ENCODE data around the gene GPC5. TPM values are rescaled to one million over a fixed set of nuclear protein-coding genes. Genes with fewer than 3 reads are reported as not detected.
"Not testable (repeated sequence)": the region's sequence is repeated elsewhere in the genome, so short reads cannot be mapped to it uniquely, and the experiment has no call there.

GPC5 gene
- total RNA-seq, 1 donor: not detected

- no peak for TF ChIP-seq CTCF (IDR thresholded peaks at IDR 0.05; ENCODE audit: insufficient read depth, low read depth, low read length)
- no peak for DNase-seq (ENCODE audit: low read depth)
- H3K4me3 ChIP-seq (ENCODE audit: low read depth, low read length): no peak overlapping the region
Observed at GRCh38 chr13:91879360-91879759, 480.9 kb downstream of the GPC5 start.

- no peak overlapping the region for H3K4me3 ChIP-seq (ENCODE audit: low read depth, low read length)
- no peak for TF ChIP-seq CTCF (IDR thresholded peaks at IDR 0.05; ENCODE audit: insufficient read depth, low read depth, low read length)
- DNase-seq (ENCODE audit: low read depth): no peak
Observed at GRCh38 chr13:91882918-91883317, 484.5 kb downstream of the GPC5 start.

GRCh38 chr13:91889641-91890040 is 491.2 kb downstream of the GPC5 start:
- TF ChIP-seq CTCF (IDR thresholded peaks at IDR 0.05; ENCODE audit: insufficient read depth, low read depth, low read length): no peak
- no peak overlapping the region for H3K4me3 ChIP-seq (ENCODE audit: low read depth, low read length)
- DNase-seq (ENCODE audit: low read depth): no peak

GRCh38 chr13:91891141-91891540 is 492.7 kb downstream of the GPC5 start:
- TF ChIP-seq CTCF (IDR thresholded peaks at IDR 0.05; ENCODE audit: insufficient read depth, low read depth, low read length): no peak
- no peak overlapping the region for H3K4me3 ChIP-seq (ENCODE audit: low read depth, low read length)
- DNase-seq (ENCODE audit: low read depth): no peak

GRCh38 chr13:91893040-91893439 is 494.6 kb downstream of the GPC5 start:
- no peak for TF ChIP-seq CTCF (IDR thresholded peaks at IDR 0.05; ENCODE audit: insufficient read depth, low read depth, low read length)
- no peak overlapping the region for H3K4me3 ChIP-seq (ENCODE audit: low read depth, low read length)
- no peak for DNase-seq (ENCODE audit: low read depth)

GRCh38 chr13:91894316-91894715 is 495.9 kb downstream of the GPC5 start:
- no peak overlapping the region for H3K4me3 ChIP-seq (ENCODE audit: low read depth, low read length)
- no peak for TF ChIP-seq CTCF (IDR thresholded peaks at IDR 0.05; ENCODE audit: insufficient read depth, low read depth, low read length)
- no peak for DNase-seq (ENCODE audit: low read depth)

- no peak for TF ChIP-seq CTCF (IDR thresholded peaks at IDR 0.05; ENCODE audit: insufficient read depth, low read depth, low read length)
- DNase-seq (ENCODE audit: low read depth): no peak
- no peak overlapping the region for H3K4me3 ChIP-seq (ENCODE audit: low read depth, low read length)
Observed at GRCh38 chr13:91896547-91896946, 498.1 kb downstream of the GPC5 start.

- DNase-seq (ENCODE audit: low read depth); H3K4me3 ChIP-seq (ENCODE audit: low read depth, low read length): not testable (repeated sequence)
Observed at GRCh38 chr13:91898986-91899385, 500.6 kb downstream of the GPC5 start.
